ENCODE measurements around the gene DMAC2L. TPM values are rescaled to one million over a fixed set of nuclear protein-coding genes. Genes with fewer than 3 reads are reported as not detected.
A peak's percentile ranks its signal among the peaks of the same experiment; 100 is the strongest.

DMAC2L gene
- total and polyA plus RNA-seq, 5 donors from 2014 or later: 12.6 to 26.8 (median 16.7) TPM

DNA sequence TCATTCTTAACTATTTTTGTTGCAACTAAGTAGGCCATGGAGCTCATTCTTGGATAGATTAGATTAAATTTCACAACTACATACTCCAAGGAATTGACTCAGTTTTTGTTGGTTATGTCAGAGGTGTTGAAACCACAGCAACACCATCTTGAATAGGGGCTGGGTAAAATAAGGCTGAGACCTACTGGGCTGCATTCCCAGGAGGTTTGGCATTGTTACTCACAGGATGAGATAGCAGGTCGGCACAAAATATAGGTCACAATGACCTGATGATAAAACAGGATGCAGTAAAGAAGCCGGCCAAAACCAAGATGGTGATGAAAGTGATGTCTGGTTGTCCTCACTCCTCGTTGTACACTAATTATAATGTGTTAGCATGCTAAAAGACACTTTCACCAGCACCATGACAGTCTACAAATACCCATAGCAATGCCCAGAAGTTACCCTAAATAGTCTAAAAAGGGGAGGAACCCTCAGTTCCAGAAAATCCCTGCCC lies 20.9 kb downstream of the DMAC2L start:
- Histone ChIP-seq H3K27me3 (ENCODE audit: control insufficient read depth, insufficient read depth, low read length) (no peaks in the 10 kb centered on the region), H3K4me3 (ENCODE audit: low read depth, low read length) (no peak overlapping the region), H3K27ac (ENCODE audit: insufficient read depth, low read length, poor library complexity, severe bottlenecking) (no peak overlapping the region), H3K36me3 (ENCODE audit: control insufficient read depth, insufficient read depth, low read length) (peaks cover 33% of the 10 kb centered on the region), H3K4me1 (ENCODE audit: control insufficient read depth, insufficient read depth, low read length, poor library complexity, severe bottlenecking) (peaks cover 8% of the 10 kb centered on the region), H3K9me3 (ENCODE audit: control insufficient read depth in 2 of 2, low read length in 2 of 2) (no peaks in the 10 kb centered on the region)
- H3K9me3 Mint-ChIP-seq: no peaks in the 10 kb centered on the region
- ATAC-seq (ENCODE audit: low read depth in 2 of 2) (no peak), DNase-seq (no peak)
- peaks cover 2 to 14% (median 6%) of the 10 kb centered on the region in 4 donors for H3K4me1 Mint-ChIP-seq
- H3K27me3 Mint-ChIP-seq: no peaks in the 10 kb centered on the region
- no peak overlapping the region for H3K4me3 Mint-ChIP-seq
- H3K27ac Mint-ChIP-seq: peak overlapping the region in 1 of 3 donors; percentile 32
- peaks cover 15% of the 10 kb centered on the region for H3K36me3 Mint-ChIP-seq

DNA sequence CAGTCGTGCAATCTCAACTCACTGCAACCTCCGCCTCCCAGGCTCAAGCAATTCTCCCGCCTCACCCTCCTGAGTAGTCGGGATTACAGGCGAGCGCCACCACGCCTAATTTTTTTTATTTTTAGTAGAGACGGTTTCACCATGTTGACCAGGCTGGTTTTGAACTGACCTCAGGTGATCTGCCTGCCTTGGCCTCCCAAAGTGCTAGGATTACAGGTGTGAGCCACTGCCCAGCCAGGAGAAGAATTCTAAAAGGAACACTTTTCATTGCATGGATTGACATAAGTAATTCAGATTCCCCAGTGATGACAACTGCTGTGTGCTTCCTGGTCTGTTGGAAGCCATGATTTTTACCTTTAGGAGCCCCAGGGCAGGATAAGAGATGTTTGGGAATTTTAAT lies 22.1 kb downstream of the DMAC2L start:
- Mint-ChIP-seq H3K27ac (peak overlapping the region in 1 of 3 donors; percentile 5), H3K27me3 (no peaks in the 10 kb centered on the region), H3K4me3 (no peak overlapping the region), H3K36me3 (peaks cover 20% of the 10 kb centered on the region), H3K9me3 (no peaks in the 10 kb centered on the region), H3K4me1 (peaks cover 0 to 14% (median 7%) of the 10 kb centered on the region in 4 donors)
- no peak overlapping the region for H3K4me3 ChIP-seq (ENCODE audit: low read depth, low read length)
- H3K27me3 ChIP-seq (ENCODE audit: control insufficient read depth, insufficient read depth, low read length): no peaks in the 10 kb centered on the region
- ATAC-seq (ENCODE audit: low read depth in 2 of 2) (no peak), DNase-seq (no peak)
- peaks cover 36% of the 10 kb centered on the region for H3K36me3 ChIP-seq (ENCODE audit: control insufficient read depth, insufficient read depth, low read length)
- no peak overlapping the region for H3K27ac ChIP-seq (ENCODE audit: insufficient read depth, low read length, poor library complexity, severe bottlenecking)
- peaks cover 8% of the 10 kb centered on the region for H3K4me1 ChIP-seq (ENCODE audit: control insufficient read depth, insufficient read depth, low read length, poor library complexity, severe bottlenecking)
- no peaks in the 10 kb centered on the region for H3K9me3 ChIP-seq (ENCODE audit: control insufficient read depth in 2 of 2, low read length in 2 of 2)

DNA sequence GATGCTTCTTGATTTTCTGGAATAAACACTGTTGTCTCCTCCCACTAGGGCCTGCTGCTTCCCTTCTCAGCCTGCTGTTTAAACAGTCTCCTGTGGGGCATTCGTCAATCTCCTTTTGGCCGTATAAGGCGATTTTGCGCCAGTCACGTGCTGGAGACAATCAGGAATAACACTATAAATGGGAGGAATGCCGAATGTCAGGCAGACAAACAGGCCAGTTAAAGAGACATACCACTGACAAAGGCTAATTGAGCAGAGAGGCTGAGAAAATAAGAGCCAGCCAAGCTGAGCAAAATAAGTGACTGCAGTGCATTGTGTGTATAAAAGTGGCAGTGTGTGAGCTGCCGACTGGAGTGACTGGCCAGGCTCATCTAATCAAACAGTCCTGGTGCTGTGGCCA lies 23.3 kb downstream of the DMAC2L start:
- Mint-ChIP-seq H3K4me1 (peaks cover 0 to 14% (median 7%) of the 10 kb centered on the region in 4 donors), H3K4me3 (no peak overlapping the region), H3K9me3 (no peaks in the 10 kb centered on the region), H3K27ac (peak overlapping the region in 1 of 3 donors; percentile 85), H3K36me3 (peaks cover 26% of the 10 kb centered on the region), H3K27me3 (no peaks in the 10 kb centered on the region)
- Histone ChIP-seq H3K4me1 (ENCODE audit: control insufficient read depth, insufficient read depth, low read length, poor library complexity, severe bottlenecking) (peaks cover 8% of the 10 kb centered on the region), H3K27me3 (ENCODE audit: control insufficient read depth, insufficient read depth, low read length) (no peaks in the 10 kb centered on the region), H3K9me3 (ENCODE audit: control insufficient read depth in 2 of 2, low read length in 2 of 2) (no peaks in the 10 kb centered on the region), H3K4me3 (ENCODE audit: low read depth, low read length) (no peak overlapping the region), H3K27ac (ENCODE audit: insufficient read depth, low read length, poor library complexity, severe bottlenecking) (no peak overlapping the region), H3K36me3 (ENCODE audit: control insufficient read depth, insufficient read depth, low read length) (peaks cover 26% of the 10 kb centered on the region)
- ATAC-seq (ENCODE audit: low read depth in 2 of 2) (no peak), DNase-seq (no peak)

DNA sequence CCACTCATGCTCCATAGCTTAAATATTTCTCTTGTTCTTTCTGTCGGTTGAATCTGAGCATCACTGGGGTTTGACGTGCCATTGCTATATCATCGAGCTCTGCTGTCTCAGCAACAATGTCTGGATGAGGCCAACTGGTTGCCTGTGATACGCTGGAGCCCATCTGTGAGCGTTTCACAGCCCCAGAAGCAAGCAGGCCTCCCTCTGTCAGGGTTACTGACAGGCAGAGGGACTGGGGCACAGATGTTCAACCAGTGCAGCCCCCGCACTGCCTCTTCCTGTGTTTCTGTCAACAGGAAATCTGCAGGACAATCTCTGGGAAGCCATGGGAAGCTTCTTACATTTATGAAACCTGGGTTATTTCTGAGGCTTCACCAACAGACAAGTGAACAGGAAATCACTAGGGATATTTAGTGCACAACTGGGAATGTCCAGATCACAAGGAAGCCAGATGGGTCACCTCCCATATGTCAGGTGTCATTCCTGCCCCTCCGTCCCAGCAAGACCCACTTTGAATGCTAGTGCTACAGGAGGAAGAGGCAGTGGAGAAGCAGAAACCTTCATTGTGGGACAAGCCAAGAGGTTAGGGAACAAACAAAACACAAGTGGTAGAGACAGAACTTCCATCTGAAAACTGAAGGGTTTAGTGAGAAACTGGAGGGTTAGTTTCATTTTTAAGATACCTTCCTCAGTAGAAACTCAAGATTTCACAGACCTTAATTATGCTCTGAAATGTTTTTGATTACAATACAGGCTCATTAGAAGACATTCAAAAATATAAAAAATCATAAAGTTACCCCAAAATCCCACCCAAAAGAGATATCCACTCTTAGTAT lies 24.1 kb downstream of the DMAC2L start:
- no peak overlapping the region for H3K4me3 ChIP-seq (ENCODE audit: low read depth, low read length)
- H3K27ac ChIP-seq (ENCODE audit: insufficient read depth, low read length, poor library complexity, severe bottlenecking): no peak overlapping the region
- H3K36me3 Mint-ChIP-seq: peaks cover 25% of the 10 kb centered on the region
- no peaks in the 10 kb centered on the region for H3K27me3 ChIP-seq (ENCODE audit: control insufficient read depth, insufficient read depth, low read length)
- peaks cover 8% of the 10 kb centered on the region for H3K4me1 ChIP-seq (ENCODE audit: control insufficient read depth, insufficient read depth, low read length, poor library complexity, severe bottlenecking)
- H3K36me3 ChIP-seq (ENCODE audit: control insufficient read depth, insufficient read depth, low read length): peaks cover 27% of the 10 kb centered on the region
- DNase-seq (no peak), ATAC-seq (ENCODE audit: low read depth in 2 of 2) (peak in 1 of 2 donors; percentile 22)
- no peaks in the 10 kb centered on the region for H3K27me3 Mint-ChIP-seq
- peak overlapping the region in 1 of 4 donors; percentile 43 for H3K4me3 Mint-ChIP-seq
- H3K27ac Mint-ChIP-seq: peak overlapping the region; percentile 63 to 82 (median 77)
- H3K4me1 Mint-ChIP-seq: peaks cover 0 to 14% (median 7%) of the 10 kb centered on the region in 4 donors
- H3K9me3 ChIP-seq (ENCODE audit: control insufficient read depth in 2 of 2, low read length in 2 of 2): no peaks in the 10 kb centered on the region
- no peaks in the 10 kb centered on the region for H3K9me3 Mint-ChIP-seq

DNA sequence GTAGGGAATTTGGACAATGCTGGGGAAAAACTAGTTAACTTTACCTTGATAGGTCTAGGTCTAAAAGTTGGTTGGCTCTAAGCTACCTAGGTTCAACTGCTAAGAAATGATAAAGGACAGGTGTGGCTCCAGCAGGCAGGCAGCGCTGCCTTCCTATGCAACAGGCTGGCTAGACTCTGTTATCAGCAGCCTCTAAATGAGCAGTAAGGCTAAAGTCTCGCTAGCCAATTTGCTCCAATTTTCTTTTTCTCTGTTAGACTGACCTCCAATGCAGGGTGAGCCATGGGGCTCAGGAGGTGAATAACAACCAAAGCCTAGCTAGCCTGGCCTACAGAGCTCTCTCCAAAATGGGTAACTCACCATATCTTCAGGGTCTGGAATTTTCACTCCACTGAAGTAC lies 26.5 kb downstream of the DMAC2L start:
- no peaks in the 10 kb centered on the region for H3K27me3 ChIP-seq (ENCODE audit: control insufficient read depth, insufficient read depth, low read length)
- Mint-ChIP-seq H3K9me3 (no peaks in the 10 kb centered on the region), H3K4me3 (no peak overlapping the region), H3K27me3 (no peaks in the 10 kb centered on the region), H3K4me1 (peaks cover 0 to 25% (median 10%) of the 10 kb centered on the region in 4 donors), H3K27ac (no peak overlapping the region), H3K36me3 (peaks cover 15% of the 10 kb centered on the region)
- H3K4me1 ChIP-seq (ENCODE audit: control insufficient read depth, insufficient read depth, low read length, poor library complexity, severe bottlenecking): peaks cover 8% of the 10 kb centered on the region
- H3K9me3 ChIP-seq (ENCODE audit: control insufficient read depth in 2 of 2, low read length in 2 of 2): no peaks in the 10 kb centered on the region
- ATAC-seq (ENCODE audit: low read depth in 2 of 2) (no peak), DNase-seq (no peak)
- H3K27ac ChIP-seq (ENCODE audit: insufficient read depth, low read length, poor library complexity, severe bottlenecking): no peak overlapping the region
- peaks cover 11% of the 10 kb centered on the region for H3K36me3 ChIP-seq (ENCODE audit: control insufficient read depth, insufficient read depth, low read length)
- H3K4me3 ChIP-seq (ENCODE audit: low read depth, low read length): no peak overlapping the region

DNA sequence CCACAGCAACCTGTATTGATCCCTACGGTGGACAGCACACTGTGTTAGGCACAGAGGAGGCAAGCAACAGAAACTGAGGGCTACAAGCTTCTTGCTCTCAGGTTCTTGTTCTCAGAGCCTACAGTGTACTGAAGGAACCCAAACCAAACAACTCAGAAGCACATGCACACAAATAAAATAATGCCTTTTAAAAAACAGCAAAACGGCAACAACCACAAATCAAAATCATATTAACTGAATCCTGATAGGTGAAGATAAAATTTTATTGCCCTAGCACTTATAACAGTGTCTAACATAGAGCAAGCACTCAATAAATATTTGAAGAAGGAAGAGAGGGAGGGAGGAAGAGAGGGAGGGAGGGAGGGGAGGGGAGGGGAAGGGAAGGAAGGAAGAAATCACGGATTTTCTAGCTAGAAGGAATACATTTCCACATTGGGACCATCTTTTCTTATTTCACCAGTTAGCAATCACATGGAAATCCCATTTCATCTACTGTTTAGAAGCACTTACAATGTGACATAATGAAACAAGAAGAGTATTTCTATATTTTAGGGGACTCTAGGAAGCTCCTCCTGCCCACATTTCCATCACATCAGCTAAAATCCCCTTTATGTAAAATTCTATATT lies 27.2 kb downstream of the DMAC2L start:
- peaks cover 0 to 25% (median 13%) of the 10 kb centered on the region in 4 donors for H3K4me1 Mint-ChIP-seq
- Histone ChIP-seq H3K4me3 (ENCODE audit: low read depth, low read length) (no peak overlapping the region), H3K4me1 (ENCODE audit: control insufficient read depth, insufficient read depth, low read length, poor library complexity, severe bottlenecking) (peaks cover 8% of the 10 kb centered on the region), H3K27ac (ENCODE audit: insufficient read depth, low read length, poor library complexity, severe bottlenecking) (no peak overlapping the region), H3K27me3 (ENCODE audit: control insufficient read depth, insufficient read depth, low read length) (no peaks in the 10 kb centered on the region), H3K36me3 (ENCODE audit: control insufficient read depth, insufficient read depth, low read length) (peaks cover 11% of the 10 kb centered on the region), H3K9me3 (ENCODE audit: control insufficient read depth in 2 of 2, low read length in 2 of 2) (no peaks in the 10 kb centered on the region)
- ATAC-seq (ENCODE audit: low read depth in 2 of 2) (no peak), DNase-seq (no peak)
- H3K36me3 Mint-ChIP-seq: peaks cover 15% of the 10 kb centered on the region
- no peaks in the 10 kb centered on the region for H3K9me3 Mint-ChIP-seq
- no peaks in the 10 kb centered on the region for H3K27me3 Mint-ChIP-seq
- H3K4me3 Mint-ChIP-seq: no peak overlapping the region
- H3K27ac Mint-ChIP-seq: no peak overlapping the region

DNA sequence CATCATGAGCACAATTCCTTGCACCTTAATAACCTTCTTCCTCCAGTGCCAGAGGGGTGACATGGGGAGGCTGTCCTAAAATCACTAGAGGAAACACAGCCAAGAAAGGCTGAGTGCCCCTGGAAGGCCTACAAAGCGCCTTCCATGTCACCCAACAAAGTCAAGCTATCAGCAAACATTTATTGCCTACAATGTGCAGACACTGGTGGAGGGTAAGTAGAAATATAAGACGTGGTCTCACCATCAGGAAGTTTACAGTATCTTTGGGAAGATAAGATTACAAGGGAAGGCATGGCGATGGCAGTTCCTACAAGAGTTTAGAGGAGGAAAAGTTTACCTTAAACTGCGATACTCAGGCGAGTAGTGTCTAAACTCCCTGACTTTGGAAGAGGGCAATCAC lies 27.9 kb downstream of the DMAC2L start:
- no peaks in the 10 kb centered on the region for H3K9me3 Mint-ChIP-seq
- ATAC-seq (ENCODE audit: low read depth in 2 of 2): no peak
- H3K4me3 Mint-ChIP-seq: no peak overlapping the region
- Histone ChIP-seq H3K36me3 (ENCODE audit: control insufficient read depth, insufficient read depth, low read length) (peaks cover 11% of the 10 kb centered on the region), H3K27ac (ENCODE audit: insufficient read depth, low read length, poor library complexity, severe bottlenecking) (no peak overlapping the region), H3K27me3 (ENCODE audit: control insufficient read depth, insufficient read depth, low read length) (no peaks in the 10 kb centered on the region), H3K4me1 (ENCODE audit: control insufficient read depth, insufficient read depth, low read length, poor library complexity, severe bottlenecking) (peaks cover 8% of the 10 kb centered on the region), H3K4me3 (ENCODE audit: low read depth, low read length) (no peak overlapping the region), H3K9me3 (ENCODE audit: control insufficient read depth in 2 of 2, low read length in 2 of 2) (no peaks in the 10 kb centered on the region)
- no peaks in the 10 kb centered on the region for H3K27me3 Mint-ChIP-seq
- peaks cover 0 to 28% (median 16%) of the 10 kb centered on the region in 4 donors for H3K4me1 Mint-ChIP-seq
- H3K36me3 Mint-ChIP-seq: peaks cover 11% of the 10 kb centered on the region
- no peak for DNase-seq
- no peak overlapping the region for H3K27ac Mint-ChIP-seq
